Measurements from ENCODE around the gene NKTR.

The NKTR gene

DNA sequence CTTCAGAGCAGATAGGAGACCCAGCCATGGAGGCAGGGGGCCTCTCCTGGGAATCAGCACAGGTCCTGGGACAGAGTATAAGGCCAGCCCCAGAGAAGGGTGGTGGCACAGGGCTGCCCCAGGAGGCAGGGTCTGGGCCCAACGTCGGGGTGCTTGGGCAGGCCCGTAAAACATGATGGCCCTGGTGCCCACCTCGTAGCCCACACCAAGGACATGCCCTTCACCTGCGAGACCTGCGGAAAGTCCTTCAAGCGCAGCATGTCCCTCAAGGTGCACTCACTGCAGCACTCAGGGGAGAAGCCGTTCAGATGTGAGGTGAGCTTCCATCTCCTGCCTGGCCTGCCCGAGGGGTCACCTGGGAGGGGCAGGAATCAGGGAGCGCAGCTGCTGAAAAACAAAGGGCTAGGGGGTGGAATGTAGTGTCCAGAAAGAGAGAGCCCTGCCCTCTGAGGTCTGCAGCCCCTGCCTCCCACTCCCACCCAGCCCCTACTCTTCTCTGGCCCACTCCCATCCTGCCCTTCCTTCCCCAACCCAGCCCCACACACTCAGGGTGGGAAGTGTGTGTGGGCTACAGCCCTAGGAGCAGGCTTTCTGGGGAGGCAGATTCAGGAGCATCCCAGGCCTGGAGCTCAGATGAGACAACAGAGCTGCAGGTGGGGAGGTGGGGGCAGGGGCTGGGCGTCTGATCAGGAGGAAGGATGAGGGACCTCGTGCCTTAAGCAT is 62.5 kb downstream of the NKTR start:
- DNase-seq (ENCODE audit: low read depth) = no peak

DNA sequence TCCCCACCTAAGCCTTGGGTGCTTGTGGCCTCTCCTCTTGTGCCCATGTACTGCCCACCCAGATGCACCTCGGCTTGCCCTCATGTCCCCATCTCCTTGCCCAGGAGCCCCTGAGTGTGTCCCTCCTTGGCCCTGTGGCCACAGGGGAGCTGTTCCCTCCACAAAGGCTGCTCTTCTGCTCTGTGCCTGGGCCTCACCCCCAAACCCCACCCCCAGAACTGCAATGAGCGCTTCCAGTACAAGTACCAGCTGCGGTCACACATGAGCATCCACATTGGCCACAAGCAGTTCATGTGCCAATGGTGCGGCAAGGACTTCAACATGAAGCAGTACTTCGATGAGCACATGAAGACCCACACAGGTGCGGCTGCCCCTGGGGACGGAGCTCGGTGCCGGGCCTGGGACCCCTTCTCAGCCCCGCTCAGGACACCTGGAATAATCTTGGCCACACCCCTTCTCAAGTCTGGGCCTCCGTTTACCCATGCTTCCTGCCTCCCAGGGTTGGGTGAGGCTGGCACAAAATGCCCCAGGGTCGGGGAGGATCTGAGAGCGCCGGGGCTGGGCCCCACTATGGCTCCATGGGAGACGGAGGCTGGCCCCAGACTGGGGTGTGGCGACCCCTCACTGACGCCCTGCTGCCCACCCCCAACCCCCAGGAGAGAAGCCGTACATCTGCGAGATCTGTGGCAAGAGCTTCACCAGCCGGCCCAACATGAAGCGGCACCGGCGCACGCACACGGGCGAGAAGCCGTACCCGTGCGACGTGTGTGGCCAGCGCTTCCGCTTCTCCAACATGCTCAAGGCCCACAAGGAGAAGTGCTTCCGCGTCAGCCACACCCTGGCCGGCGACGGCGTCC is 63.3 kb downstream of the NKTR start:
- no peak for DNase-seq (ENCODE audit: low read depth)

DNA sequence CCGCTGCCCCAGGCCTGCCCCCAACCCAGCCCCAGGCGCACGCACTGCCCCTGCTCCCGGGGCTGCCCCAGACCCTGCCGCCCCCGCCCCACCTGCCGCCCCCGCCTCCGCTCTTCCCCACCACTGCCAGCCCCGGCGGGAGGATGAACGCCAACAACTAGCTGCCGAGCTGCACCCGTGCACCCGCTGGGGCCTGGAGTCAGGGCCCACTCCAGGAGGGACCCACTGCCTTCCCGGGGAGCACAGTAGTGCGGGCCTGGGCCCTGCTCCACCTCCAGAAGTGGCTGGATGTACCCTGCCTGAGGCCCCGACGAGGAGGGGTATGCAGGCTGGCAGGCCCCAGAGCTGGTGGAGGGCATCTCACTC is 63.9 kb downstream of the NKTR start:
- DNase-seq (ENCODE audit: low read depth) = no peak

- DNase-seq (ENCODE audit: low read depth) = no peak
Observed at GRCh38 chr3:42665050-42665878, 64.8 kb downstream of the NKTR start.

GRCh38 chr3:42666022-42666421 is 65.5 kb downstream of the NKTR start:
- DNase-seq (ENCODE audit: low read depth) = no peak

DNA sequence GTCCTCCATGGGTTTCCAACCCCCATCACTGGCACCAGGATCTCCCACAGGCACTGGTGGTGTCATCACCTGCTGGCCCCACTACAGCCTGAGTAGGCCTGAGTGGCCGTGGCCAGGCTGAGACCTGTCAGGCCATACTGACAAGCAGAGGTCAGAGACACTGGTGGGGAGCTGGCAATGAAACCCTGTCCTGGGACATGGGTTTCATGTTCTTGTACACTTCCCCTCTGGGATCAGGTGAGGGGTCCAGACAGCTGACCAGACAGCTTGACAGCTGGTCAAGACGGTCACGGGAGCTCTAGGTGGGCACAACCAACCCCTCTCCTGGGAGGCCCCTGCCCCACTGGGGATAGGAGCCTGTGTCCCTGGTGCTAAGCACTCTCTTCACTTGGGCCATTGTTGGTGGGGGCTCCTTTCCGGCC is 66.1 kb downstream of the NKTR start:
- DNase-seq (ENCODE audit: low read depth) = no peak

- no peak for DNase-seq (ENCODE audit: low read depth)
Observed at GRCh38 chr3:42667096-42667522, 66.6 kb downstream of the NKTR start.

DNA sequence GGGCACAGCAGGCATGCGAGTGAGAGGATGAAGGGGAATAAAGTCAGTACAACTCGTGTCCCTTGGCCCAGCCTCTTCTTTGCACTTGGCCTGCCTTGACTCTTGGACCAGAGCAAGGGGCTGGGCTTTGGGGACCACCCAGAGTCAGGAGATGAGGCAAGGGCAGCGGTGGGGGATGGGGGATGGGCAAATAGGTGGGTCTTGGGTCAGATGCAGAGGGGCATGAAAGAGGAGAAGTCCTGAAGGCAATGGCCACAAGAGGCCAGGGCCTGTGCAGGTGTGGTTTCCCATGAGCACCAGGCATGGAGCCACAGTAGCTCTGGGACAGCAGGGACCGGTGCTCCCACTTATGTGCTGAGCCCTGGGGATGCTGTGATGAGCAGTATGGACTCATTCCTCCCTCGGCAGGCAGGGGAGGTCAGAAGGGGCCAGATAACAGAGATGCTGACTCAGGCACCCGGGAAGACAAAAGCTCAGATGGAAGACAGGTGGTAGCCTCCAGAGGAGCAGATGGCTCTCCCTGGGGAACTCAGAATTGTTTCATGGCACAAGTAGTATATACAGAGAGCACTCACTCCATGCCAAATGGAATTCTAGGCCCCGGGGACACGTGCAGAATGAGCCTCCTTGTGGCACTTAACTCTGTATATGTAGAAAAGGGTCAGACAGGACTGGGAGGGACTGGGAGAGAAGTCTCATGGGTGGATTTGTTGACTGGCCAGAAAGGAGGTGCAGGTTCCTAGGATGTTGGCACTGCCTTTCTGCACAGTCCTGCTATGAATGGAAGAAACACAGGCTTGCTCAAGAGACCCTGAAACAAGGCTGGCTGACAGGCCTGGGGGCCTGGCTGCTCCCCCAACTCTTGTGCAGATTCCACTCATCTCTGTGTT is 67.3 kb downstream of the NKTR start:
- no peak for DNase-seq (ENCODE audit: low read depth)

GRCh38 chr3:42668413-42668760 is 67.9 kb downstream of the NKTR start:
- no peak for DNase-seq (ENCODE audit: low read depth)

DNA sequence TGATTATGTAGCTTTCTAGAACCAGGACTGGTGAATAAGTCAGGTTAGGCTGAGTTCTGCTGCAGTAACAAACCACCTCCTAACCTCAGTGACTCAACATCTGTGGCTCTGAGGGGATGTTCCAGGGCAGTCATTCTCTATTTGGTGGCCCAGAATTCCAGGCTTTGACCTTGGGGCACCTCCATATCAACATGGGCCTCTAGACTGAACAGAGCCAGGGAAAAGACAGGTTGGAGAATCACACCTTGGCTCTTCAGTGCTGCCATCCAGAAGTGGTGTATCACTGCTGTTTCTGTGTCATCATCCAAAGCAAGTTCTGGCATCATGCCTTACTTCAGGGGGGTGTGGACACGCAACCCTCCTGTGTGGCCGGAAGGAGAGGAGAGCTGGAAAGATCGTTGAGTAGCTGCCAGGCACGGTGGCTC is 68.3 kb downstream of the NKTR start:
- DNase-seq (ENCODE audit: low read depth) = no peak

GRCh38 chr3:42670051-42670576 is 69.6 kb downstream of the NKTR start:
- DNase-seq (ENCODE audit: low read depth) = no peak

- DNase-seq (ENCODE audit: low read depth) = no peak
Observed at GRCh38 chr3:42670670-42671069, 70.2 kb downstream of the NKTR start.

GRCh38 chr3:42672515-42672914 is 72.0 kb downstream of the NKTR start:
- DNase-seq (ENCODE audit: low read depth) = no peak

DNA sequence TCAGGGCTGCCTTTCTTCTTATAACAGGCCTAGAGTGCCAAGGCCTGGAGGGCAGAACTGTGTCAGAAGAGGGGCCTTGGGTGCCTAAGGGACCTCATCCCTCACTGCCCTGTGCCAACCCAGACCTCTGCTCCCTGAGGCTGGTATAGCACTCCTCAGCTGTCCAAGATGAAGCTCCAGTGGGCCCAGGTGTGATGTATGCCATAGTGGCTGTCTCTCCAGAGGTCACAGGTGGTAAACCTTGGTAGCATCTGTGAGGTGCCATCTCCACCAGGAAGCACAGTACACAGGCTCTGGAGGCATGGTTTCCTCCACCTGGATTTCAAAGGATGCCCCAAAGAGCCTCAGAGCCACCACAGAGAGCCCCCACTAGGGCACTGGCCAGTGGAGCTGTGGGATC is 72.6 kb downstream of the NKTR start:
- DNase-seq (ENCODE audit: low read depth) = no peak

DNA sequence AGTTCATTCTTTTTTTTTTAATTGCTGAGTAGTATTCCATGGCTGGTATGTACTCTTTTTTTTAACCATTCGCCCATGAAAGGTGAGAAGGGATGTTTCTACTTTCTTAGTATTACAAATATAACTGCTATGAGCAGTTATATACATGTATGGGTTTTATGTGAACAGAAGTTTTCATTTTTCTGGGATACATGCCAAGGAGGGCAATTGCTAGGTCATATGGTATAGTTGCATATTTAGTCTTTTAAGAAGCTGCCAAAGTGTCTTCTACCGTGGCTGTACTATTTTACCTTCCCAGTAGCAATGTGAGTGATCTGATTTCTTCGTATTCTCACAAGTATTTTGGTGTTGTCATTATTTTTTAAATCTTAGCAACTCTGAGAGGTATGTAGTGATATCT is 73.7 kb downstream of the NKTR start:
- DNase-seq (ENCODE audit: low read depth) = no peak

GRCh38 chr3:42675909-42676308 is 75.4 kb downstream of the NKTR start:
- DNase-seq (ENCODE audit: low read depth) = no peak

GRCh38 chr3:42678447-42678846 is 78.0 kb downstream of the NKTR start:
- DNase-seq (ENCODE audit: low read depth) = no peak

- peak; percentile 29 for DNase-seq (ENCODE audit: low read depth)
Observed at GRCh38 chr3:42680271-42680670, 79.8 kb downstream of the NKTR start.

DNA sequence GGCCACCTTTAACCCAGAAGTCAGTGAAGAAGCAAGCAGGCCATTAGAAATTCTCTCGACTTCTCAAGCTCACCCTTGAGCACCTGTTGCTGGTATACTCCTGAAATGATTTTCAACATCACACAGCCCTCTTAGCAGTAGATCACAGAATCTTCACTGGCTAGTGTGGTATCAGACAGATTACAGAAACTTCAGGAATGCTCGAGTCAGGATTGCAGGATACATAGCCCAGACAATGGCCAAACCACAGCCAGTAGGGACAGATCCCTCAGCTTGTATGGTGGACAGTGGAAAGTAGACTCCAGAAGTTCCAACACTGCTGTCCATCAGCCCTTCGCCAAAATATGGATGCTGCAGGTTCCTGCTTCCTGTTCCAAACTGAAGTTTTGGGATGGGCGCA is 80.3 kb downstream of the NKTR start:
- peak; percentile 13 for DNase-seq (ENCODE audit: low read depth)

GRCh38 chr3:42681361-42682038 is 81.0 kb downstream of the NKTR start:
- no peak for DNase-seq (ENCODE audit: low read depth)
